ENCODE measurements around the gene CETN2.
"Not testable (repeated sequence)": the region's sequence is repeated elsewhere in the genome, so short reads cannot be mapped to it uniquely, and the experiment has no call there.

GRCh38 chrX:152835470-152835869 lies 4.9 kb upstream of the CETN2 start:
- TF ChIP-seq CTCF, POLR2A, EP300, POLR2AphosphoS5 (IDR thresholded peaks at IDR 0.05): not testable (repeated sequence)
